Hepatocyte (in vitro differentiated cells): Measurements from ENCODE around the gene PGGHG. TPM values are rescaled to one million over a fixed set of nuclear protein-coding genes. Genes with fewer than 3 reads are reported as not detected.

Source experiments
- DNase-seq: peaks from one replicate; pipeline ENCODE4 v3.0.0-alpha.2; 2016; ENCODE audit warnings: low spot score
- H2AFZ ChIP-seq: fragments of 200-600 bp; sonication (generic); 2 replicates; pipeline ENCODE4 v1.6.0; 2016; ENCODE audit warnings: antibody characterized with exemption, mild to moderate bottlenecking
- H3K27ac ChIP-seq: fragments of 200-600 bp; sonication (generic); 2 replicates; pipeline ENCODE4 v1.5.1; 2016; ENCODE audit warnings: mild to moderate bottlenecking
- H3K27me3 ChIP-seq: fragments of 200-600 bp; sonication (generic); 2 replicates; pipeline ENCODE4 v1.6.1; 2016
- H3K36me3 ChIP-seq: fragments of 200-600 bp; sonication (generic); replicated peaks from 2 replicates; pipeline ENCODE4 v1.5.1; 2016; ENCODE audit warnings: low read depth; ENCODE audit not compliant: insufficient read depth
- H3K4me1 ChIP-seq: fragments of 200-600 bp; sonication (generic); 2 replicates; pipeline ENCODE4 v1.5.1; 2016; ENCODE audit warnings: mild to moderate bottlenecking, moderate library complexity; ENCODE audit not compliant: insufficient read depth
- H3K4me2 ChIP-seq: fragments of 200-600 bp; sonication (generic); 2 replicates; pipeline ENCODE4 v1.6.0; 2016
- H3K4me3 ChIP-seq: fragments of 200-600 bp; sonication (generic); 2 replicates; pipeline ENCODE4 v1.5.1; 2016; ENCODE audit warnings: mild to moderate bottlenecking
- H3K79me2 ChIP-seq: fragments of 200-600 bp; sonication (generic); 2 replicates; pipeline ENCODE4 v1.6.0; 2017; ENCODE audit warnings: mild to moderate bottlenecking
- H3K9me2 ChIP-seq: fragments of 200-600 bp; sonication (generic); replicated peaks from 2 replicates; pipeline ENCODE4 v1.6.0; 2017; ENCODE audit warnings: mild to moderate bottlenecking; ENCODE audit not compliant: insufficient read depth
- H3K9me3 ChIP-seq: fragments of 200-600 bp; sonication (generic); 2 replicates; pipeline ENCODE4 v1.5.1; 2016; ENCODE audit warnings: low read depth, mild to moderate bottlenecking
- H4K20me1 ChIP-seq: fragments of 200-600 bp; sonication (generic); 2 replicates; pipeline ENCODE4 v1.6.0; 2016; ENCODE audit warnings: mild to moderate bottlenecking; ENCODE audit not compliant: insufficient read depth, poor library complexity, severe bottlenecking
- CTCF ChIP-seq: fragments of 200-600 bp; sonication (generic); IDR thresholded peaks from 2 replicates; pipeline ENCODE4 v1.5.1; 2016; ENCODE audit warnings: antibody characterized with exemption, mild to moderate bottlenecking; ENCODE audit not compliant: poor library complexity
- EZH2 ChIP-seq: fragments of 200-600 bp; sonication (generic); IDR thresholded peaks from 2 replicates; pipeline ENCODE4 v1.6.1; 2016; ENCODE audit warnings: antibody characterized with exemption, mild to moderate bottlenecking, borderline replicate concordance
- EZH2phosphoT487 ChIP-seq: fragments of 200-600 bp; sonication (generic); IDR thresholded peaks from one replicate; pipeline ENCODE4 v1.6.1; 2018; ENCODE audit warnings: antibody characterized with exemption, mild to moderate bottlenecking, low read depth, moderate library complexity; ENCODE audit not compliant: unreplicated experiment, severe bottlenecking
- WGBS: methylation state at CpG from one replicate; pipeline ENCODE4 v1.1.6; 2016; ENCODE audit warnings: low lambda C conversion rate; ENCODE audit errors: missing lambda C conversion rate; 5-methylcytosine and 5-hydroxymethylcytosine counted together
- polyA plus RNA-seq: library from polyadenylated mRNA; unstranded; fragments of >200 nt; fragmentation: Nextera tagmentation; extraction: Ambion mirVana; gene quantifications from 2 replicates; pipeline ENCODE4 v1.2.1, GENCODE V29; 2016
- total RNA-seq: library from RNA; depleted of rRNA; stranded (reverse); fragments of >200 nt; gene quantifications from 2 replicates; pipeline ENCODE4 v1.2.3, GENCODE V29; 2014

The PGGHG gene
- total and polyA plus RNA-seq, 2 experiments from 2014 or later, result 19.2 to 27.9 TPM

DNA sequence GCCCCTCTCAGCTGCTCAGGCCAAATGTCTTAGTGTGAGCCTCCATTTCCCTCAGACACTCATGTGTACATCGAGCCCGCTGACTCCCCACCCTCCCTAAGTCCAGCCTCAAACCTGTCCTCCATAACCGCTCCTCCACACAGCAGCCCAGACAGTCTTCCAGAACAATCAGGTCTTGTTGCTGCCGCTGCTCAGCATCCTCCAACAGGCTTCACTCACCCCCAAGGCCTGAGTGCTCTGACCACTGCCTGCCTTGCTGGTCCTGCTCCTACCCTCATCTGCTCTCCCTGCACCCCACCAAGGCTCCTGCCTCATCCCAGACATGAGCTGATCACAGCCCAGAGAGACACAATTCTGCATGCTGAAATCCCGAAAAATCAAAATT is 35.0 kb upstream of the PGGHG start:
- no peaks in the 10 kb centered on the region for H4K20me1 ChIP-seq
- TF ChIP-seq CTCF (no peak), EZH2phosphoT487 (no peak), EZH2 (no peak)
- no peaks in the 10 kb centered on the region for H3K9me2 ChIP-seq
- H3K79me2 ChIP-seq, result no peaks in the 10 kb centered on the region
- no peaks in the 10 kb centered on the region for H3K4me1 ChIP-seq
- H3K4me3 ChIP-seq, result no peak overlapping the region
- no peak overlapping the region for H3K27ac ChIP-seq
- H3K36me3 ChIP-seq, result no peaks in the 10 kb centered on the region
- DNase-seq, result no peak
- no peaks in the 10 kb centered on the region for H3K9me3 ChIP-seq
- H3K4me2 ChIP-seq, result no peak overlapping the region
- WGBS, result 88% methylated on average over 5 of the region's 5 CpGs
- no peaks in the 10 kb centered on the region for H3K27me3 ChIP-seq
- H2AFZ ChIP-seq, result no peak overlapping the region

- 88% methylated on average over 3 of the region's 3 CpGs for WGBS
- Histone ChIP-seq H2AFZ (no peak overlapping the region), H4K20me1 (no peaks in the 10 kb centered on the region), H3K4me2 (no peak overlapping the region), H3K27ac (no peak overlapping the region), H3K79me2 (no peaks in the 10 kb centered on the region), H3K4me1 (no peaks in the 10 kb centered on the region), H3K9me2 (no peaks in the 10 kb centered on the region), H3K9me3 (no peaks in the 10 kb centered on the region), H3K36me3 (no peaks in the 10 kb centered on the region), H3K4me3 (no peak overlapping the region), H3K27me3 (no peaks in the 10 kb centered on the region)
- no peak for TF ChIP-seq EZH2
- TF ChIP-seq CTCF, result no peak
- no peak for TF ChIP-seq EZH2phosphoT487
- no peak for DNase-seq
These were observed 33.8 kb upstream of the PGGHG start for GRCh38 chr11:255176-255575.

DNA sequence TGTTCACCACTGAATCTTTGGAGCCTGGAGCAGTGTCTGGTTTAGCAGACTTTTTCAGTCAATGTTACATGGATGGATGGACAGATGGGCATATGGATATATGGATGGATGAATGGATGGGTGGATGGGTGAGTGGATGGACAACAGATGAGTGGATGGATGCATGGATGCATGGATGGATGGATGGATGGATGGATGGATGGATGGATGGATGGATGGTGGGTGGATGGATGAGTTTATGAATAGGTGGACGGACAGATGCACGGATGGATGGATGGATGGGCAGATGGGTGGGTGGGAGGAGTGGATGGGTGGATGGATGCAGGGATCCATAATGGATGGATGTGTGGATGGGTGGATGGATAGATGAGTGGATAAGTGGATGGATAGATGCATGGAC is 33.1 kb upstream of the PGGHG start:
- H3K4me3 ChIP-seq, result no peak overlapping the region
- no peak overlapping the region for H3K27ac ChIP-seq
- no peak overlapping the region for H3K4me2 ChIP-seq
- no peaks in the 10 kb centered on the region for H3K4me1 ChIP-seq
- H4K20me1 ChIP-seq, result no peaks in the 10 kb centered on the region
- DNase-seq, result no peak
- H3K36me3 ChIP-seq, result no peaks in the 10 kb centered on the region
- WGBS, result 100% methylated on average over 2 of the region's 2 CpGs
- no peak for TF ChIP-seq CTCF
- TF ChIP-seq EZH2, result no peak
- TF ChIP-seq EZH2phosphoT487, result no peak
- H3K27me3 ChIP-seq, result no peaks in the 10 kb centered on the region
- no peaks in the 10 kb centered on the region for H3K9me2 ChIP-seq
- H2AFZ ChIP-seq, result no peak overlapping the region
- no peaks in the 10 kb centered on the region for H3K79me2 ChIP-seq
- no peaks in the 10 kb centered on the region for H3K9me3 ChIP-seq
